Measurements from ENCODE around the gene ACSS3. TPM values are rescaled to one million over a fixed set of nuclear protein-coding genes. Genes with fewer than 3 reads are reported as not detected.

ACSS3 gene
- total and polyA plus RNA-seq, 2 donors (not counting 1 experiment from before 2014, with no cell fraction given), result not detected

GRCh38 chr12:81034926-81035325, 43.0 kb upstream of the ACSS3 start:
- no peak overlapping the region for H3K27ac ChIP-seq (ENCODE audit: low read length in 2 of 2)
- ChIA-PET POLR2A (no interaction called here), CTCF (no interaction called here)
- no peaks in the 10 kb centered on the region for H3K36me3 ChIP-seq (replicated peaks in 1 of 2; ENCODE audit: control extremely low read depth in 1 of 2, control insufficient read depth in 1 of 2, extremely low read depth in 1 of 2, insufficient read depth in 2 of 2, low read length in 1 of 2)
- no peak for DNase-seq
- no peaks in the 10 kb centered on the region for H4K20me1 ChIP-seq (ENCODE audit: control insufficient read depth, insufficient read depth, low read length, poor library complexity, severe bottlenecking)
- TF ChIP-seq CTCF (IDR thresholded peaks at IDR 0.05) (no peak), EZH2 (IDR thresholded peaks at IDR 0.05; ENCODE audit: borderline replicate concordance, insufficient read depth, low read depth, low read length, poor library complexity, severe bottlenecking) (no peak)
- no peak overlapping the region for H3K27ac Mint-ChIP-seq
- H3K4me1 ChIP-seq (ENCODE audit: control insufficient read depth in 2 of 2, insufficient read depth in 2 of 2, low read length in 2 of 2), result no peaks in the 10 kb centered on the region
- H3K4me3 Mint-ChIP-seq, result no peak overlapping the region
- H3K79me2 ChIP-seq (ENCODE audit: control insufficient read depth, insufficient read depth, low read length), result no peaks in the 10 kb centered on the region
- H3K4me3 ChIP-seq (ENCODE audit: control extremely low read depth in 1 of 5, extremely low read depth in 1 of 5, insufficient read depth in 1 of 5, low read depth in 2 of 5, low read length in 4 of 5), result no peak overlapping the region
- H3K9me3 Mint-ChIP-seq (ENCODE audit: insufficient read depth), result peaks cover 3% of the 10 kb centered on the region
- no peaks in the 10 kb centered on the region for H3K9me3 ChIP-seq (ENCODE audit: control extremely low read depth in 1 of 3, control insufficient read depth in 2 of 3, insufficient read depth in 1 of 3, low read length in 2 of 3)
- H3K27me3 ChIP-seq (replicated peaks in 1 of 4; ENCODE audit: control extremely low read depth in 1 of 4, control insufficient read depth in 3 of 4, insufficient read depth in 4 of 4, low read length in 3 of 4), result no peaks in the 10 kb centered on the region
- H3K27me3 Mint-ChIP-seq, result no peaks in the 10 kb centered on the region
- no peak overlapping the region for H2AFZ ChIP-seq (ENCODE audit: insufficient read depth, low read depth, low read length, poor library complexity, severe bottlenecking)
- no peak for ATAC-seq (ENCODE audit: low read depth)
- intact Hi-C loops (cut with micrococcal nuclease), result no loop called here
- H3K4me2 ChIP-seq (replicated peaks; ENCODE audit: low read depth, low read length, poor library complexity, severe bottlenecking), result no peak overlapping the region
- H3K4me1 Mint-ChIP-seq, result no peaks in the 10 kb centered on the region
- no peak overlapping the region for H3K9ac ChIP-seq (ENCODE audit: low read length)
- WGBS (ENCODE audit: insufficient coverage), result no CpG with 5 or more reads among the region's 1 CpG

DNA sequence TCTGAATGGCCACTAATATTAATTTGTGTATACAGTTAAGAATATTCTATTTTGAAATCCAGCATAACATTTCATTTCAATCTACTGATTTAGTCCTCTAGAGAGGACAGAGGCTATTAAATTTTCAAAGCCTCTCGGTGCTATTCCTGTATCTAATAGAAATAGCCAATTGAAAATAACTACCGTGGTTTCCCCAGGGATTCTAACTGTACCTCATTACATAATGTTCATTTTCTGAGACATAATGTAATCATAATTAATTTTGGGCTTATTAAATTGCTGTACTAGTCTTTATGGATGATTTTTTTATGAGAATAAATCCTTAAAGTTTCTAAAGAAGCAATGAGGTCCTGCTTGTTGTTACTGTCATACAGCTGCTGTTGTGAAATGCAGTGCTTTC, 38.6 kb upstream of the ACSS3 start:
- intact Hi-C loops (cut with micrococcal nuclease), result no loop called here
- Histone ChIP-seq H2AFZ (ENCODE audit: insufficient read depth, low read depth, low read length, poor library complexity, severe bottlenecking) (no peak overlapping the region), H3K4me3 (ENCODE audit: control extremely low read depth in 1 of 5, extremely low read depth in 1 of 5, insufficient read depth in 1 of 5, low read depth in 2 of 5, low read length in 4 of 5) (no peak overlapping the region), H3K9ac (ENCODE audit: low read length) (no peak overlapping the region), H3K4me2 (replicated peaks; ENCODE audit: low read depth, low read length, poor library complexity, severe bottlenecking) (no peak overlapping the region), H3K9me3 (ENCODE audit: control extremely low read depth in 1 of 3, control insufficient read depth in 2 of 3, insufficient read depth in 1 of 3, low read length in 2 of 3) (no peaks in the 10 kb centered on the region), H3K27me3 (replicated peaks in 1 of 4; ENCODE audit: control extremely low read depth in 1 of 4, control insufficient read depth in 3 of 4, insufficient read depth in 4 of 4, low read length in 3 of 4) (no peaks in the 10 kb centered on the region), H4K20me1 (ENCODE audit: control insufficient read depth, insufficient read depth, low read length, poor library complexity, severe bottlenecking) (no peaks in the 10 kb centered on the region), H3K36me3 (replicated peaks in 1 of 2; ENCODE audit: control extremely low read depth in 1 of 2, control insufficient read depth in 1 of 2, extremely low read depth in 1 of 2, insufficient read depth in 2 of 2, low read length in 1 of 2) (no peaks in the 10 kb centered on the region), H3K79me2 (ENCODE audit: control insufficient read depth, insufficient read depth, low read length) (no peaks in the 10 kb centered on the region), H3K27ac (ENCODE audit: low read length in 2 of 2) (no peak overlapping the region), H3K4me1 (ENCODE audit: control insufficient read depth in 2 of 2, insufficient read depth in 2 of 2, low read length in 2 of 2) (no peaks in the 10 kb centered on the region)
- no peaks in the 10 kb centered on the region for H3K27me3 Mint-ChIP-seq
- H3K27ac Mint-ChIP-seq, result no peak overlapping the region
- no peaks in the 10 kb centered on the region for H3K4me1 Mint-ChIP-seq
- ATAC-seq (ENCODE audit: low read depth), result no peak
- ChIA-PET CTCF (no interaction called here), POLR2A (no interaction called here)
- H3K4me3 Mint-ChIP-seq, result no peak overlapping the region
- H3K9me3 Mint-ChIP-seq (ENCODE audit: insufficient read depth), result peaks cover 3% of the 10 kb centered on the region
- TF ChIP-seq CTCF (IDR thresholded peaks at IDR 0.05), result no peak
- TF ChIP-seq EZH2 (IDR thresholded peaks at IDR 0.05; ENCODE audit: borderline replicate concordance, insufficient read depth, low read depth, low read length, poor library complexity, severe bottlenecking), result no peak
- DNase-seq, result no peak
- WGBS (ENCODE audit: insufficient coverage), result no CpG with 5 or more reads among the region's 2 CpGs
